HEK293 (cell line): ENCODE data around the gene NFKBIE.

Source experiments
- BCL11B ChIP-seq: fragments of 450-650 bp; formaldehyde crosslinking; IDR thresholded peaks from 2 replicates; pipeline ENCODE4 v1.5.1; 2016; ENCODE audit warnings: low read depth, missing biosample characterization, missing genetic modification characterization
- GLI4 ChIP-seq: fragments of 450-650 bp; formaldehyde crosslinking; IDR thresholded peaks from 2 replicates; pipeline ENCODE4 v1.5.1; 2016; ENCODE audit warnings: missing biosample characterization, missing genetic modification characterization
- GLIS2 ChIP-seq: fragments of 450-650 bp; formaldehyde crosslinking; IDR thresholded peaks from 2 replicates; pipeline ENCODE4 v1.5.1; 2016; ENCODE audit warnings: missing biosample characterization, missing genetic modification characterization
- IKZF3 ChIP-seq: fragments of 450-650 bp; IDR thresholded peaks from 2 replicates; pipeline ENCODE4 v1.5.0; 2018; ENCODE audit warnings: missing biosample characterization, mild to moderate bottlenecking, missing genetic modification characterization, moderate library complexity
- KLF16 ChIP-seq: fragments of 450-650 bp; formaldehyde crosslinking; IDR thresholded peaks from 2 replicates; pipeline ENCODE4 v1.5.1; 2017; ENCODE audit warnings: missing biosample characterization, missing genetic modification characterization
- OSR2 ChIP-seq: fragments of 450-650 bp; formaldehyde crosslinking; IDR thresholded peaks from 2 replicates; pipeline ENCODE4 v1.5.1; 2016; ENCODE audit warnings: missing biosample characterization, missing genetic modification characterization
- RBAK ChIP-seq: fragments of 450-650 bp; formaldehyde crosslinking; IDR thresholded peaks from 2 replicates; pipeline ENCODE4 v1.5.1; 2016; ENCODE audit warnings: missing biosample characterization, missing genetic modification characterization
- WT1 ChIP-seq: fragments of 450-650 bp; formaldehyde crosslinking; IDR thresholded peaks from 2 replicates; pipeline ENCODE4 v1.5.1; 2016; ENCODE audit warnings: missing biosample characterization, missing genetic modification characterization
- YY2 ChIP-seq: fragments of 450-650 bp; formaldehyde crosslinking; IDR thresholded peaks from 2 replicates; pipeline ENCODE4 v1.5.1; 2016; ENCODE audit warnings: missing biosample characterization, missing genetic modification characterization
- ZBTB8A ChIP-seq: fragments of 450-650 bp; formaldehyde crosslinking; IDR thresholded peaks from 2 replicates; pipeline ENCODE4 v1.5.1; 2016; ENCODE audit warnings: missing biosample characterization, missing genetic modification characterization
- ZNF121 ChIP-seq: fragments of 450-650 bp; formaldehyde crosslinking; IDR thresholded peaks from 2 replicates; pipeline ENCODE4 v1.5.1; 2016; ENCODE audit warnings: missing biosample characterization, missing genetic modification characterization
- ZNF132 ChIP-seq: fragments of 450-650 bp; formaldehyde crosslinking; IDR thresholded peaks from 2 replicates; pipeline ENCODE4 v1.5.1; 2017; ENCODE audit warnings: missing biosample characterization, missing genetic modification characterization, borderline replicate concordance
- ZNF169 ChIP-seq: fragments of 450-650 bp; formaldehyde crosslinking; IDR thresholded peaks from 2 replicates; pipeline ENCODE4 v1.5.1; 2016; ENCODE audit warnings: missing biosample characterization, missing genetic modification characterization
- ZNF174 ChIP-seq: fragments of 450-650 bp; formaldehyde crosslinking; IDR thresholded peaks from 2 replicates; pipeline ENCODE4 v1.5.0; 2017; ENCODE audit warnings: missing biosample characterization, mild to moderate bottlenecking, missing genetic modification characterization
- ZNF341 ChIP-seq: fragments of 450-650 bp; formaldehyde crosslinking; IDR thresholded peaks from 2 replicates; pipeline ENCODE4; 2016; ENCODE audit warnings: low read depth, missing biosample characterization, missing genetic modification characterization
- ZNF416 ChIP-seq: fragments of 450-650 bp; formaldehyde crosslinking; IDR thresholded peaks from 2 replicates; pipeline ENCODE4 v1.5.1; 2016; ENCODE audit warnings: missing biosample characterization, missing genetic modification characterization
- ZNF658 ChIP-seq: fragments of 450-650 bp; formaldehyde crosslinking; IDR thresholded peaks from 2 replicates; pipeline ENCODE4; 2016; ENCODE audit warnings: missing biosample characterization, missing genetic modification characterization
- ZNF664 ChIP-seq: fragments of 450-650 bp; formaldehyde crosslinking; IDR thresholded peaks from 2 replicates; pipeline ENCODE4 v1.5.1; 2016; ENCODE audit warnings: missing biosample characterization, missing genetic modification characterization
- ZNF791 ChIP-seq: fragments of 450-650 bp; formaldehyde crosslinking; IDR thresholded peaks from 2 replicates; pipeline ENCODE4 v1.5.1; 2016; ENCODE audit warnings: missing biosample characterization, missing genetic modification characterization
- ZXDB ChIP-seq: fragments of 450-650 bp; formaldehyde crosslinking; IDR thresholded peaks from 2 replicates; pipeline ENCODE4 v1.5.1; 2016; ENCODE audit warnings: missing biosample characterization, missing genetic modification characterization
- TF ChIP-seq, protein P1 (sequence below): fragments of 450-650 bp; formaldehyde crosslinking; IDR thresholded peaks from 2 replicates; pipeline ENCODE4 v1.5.1; 2016; ENCODE audit warnings: missing biosample characterization, missing genetic modification characterization
- TF ChIP-seq, protein P2 (sequence below): fragments of 450-650 bp; formaldehyde crosslinking; IDR thresholded peaks from 2 replicates; pipeline ENCODE4 v1.5.1; 2016; ENCODE audit warnings: missing biosample characterization, missing genetic modification characterization, borderline replicate concordance
- TF ChIP-seq, protein P3 (sequence below): fragments of 450-650 bp; formaldehyde crosslinking; IDR thresholded peaks from 2 replicates; pipeline ENCODE4 v1.5.1; 2017; ENCODE audit warnings: missing biosample characterization, missing genetic modification characterization

Gene NFKBIE

DNA sequence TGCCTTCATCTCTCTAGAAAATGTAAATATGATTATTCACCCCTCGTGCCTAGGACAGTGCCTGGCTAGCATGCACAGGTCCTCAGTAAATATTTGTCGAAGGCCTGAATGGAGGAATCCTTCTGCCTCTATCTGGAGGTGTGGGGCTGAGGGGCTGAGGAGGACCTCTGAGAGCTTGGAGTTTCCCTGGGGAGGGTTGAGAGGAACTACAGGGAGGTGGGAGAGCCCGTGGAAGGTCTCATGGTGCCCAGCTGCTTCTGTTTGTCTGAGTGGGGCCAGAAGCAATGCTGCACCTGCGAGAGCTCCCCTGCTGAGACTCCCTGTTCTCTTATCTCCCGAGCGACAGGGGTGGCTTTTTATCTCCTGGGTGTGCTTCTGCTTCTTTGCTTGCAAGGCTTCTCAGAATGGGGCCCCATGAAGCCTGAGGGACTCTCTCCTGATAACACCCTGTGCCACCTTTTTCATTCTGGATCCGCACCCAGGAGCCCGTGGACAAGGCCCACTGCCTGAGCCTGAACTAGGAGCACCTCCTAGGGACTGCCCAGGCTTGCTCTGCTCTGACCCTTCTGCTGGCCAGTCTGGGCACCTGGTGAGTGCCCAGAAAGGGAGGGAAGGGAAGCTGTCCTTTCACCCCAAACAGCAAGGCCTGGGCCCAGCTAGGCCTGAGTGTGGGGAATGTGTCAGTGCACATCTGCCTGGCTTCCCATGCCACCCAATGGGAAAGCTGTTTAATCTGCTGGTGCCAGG lies 39.6 kb downstream of the NFKBIE start (continued):
- TF ChIP-seq ZBTB8A (tag by site-specific recombination) (peak; percentile 60), ZNF664 (tag by site-specific recombination) (no peak), GLIS2 (tag by site-specific recombination) (peak; percentile 23; the same call in 1 of the 2 replicates), ZNF169 (tag by site-specific recombination) (no peak), ZNF341 (tag by site-specific recombination) (peak; percentile 63), KLF16 (tag by site-specific recombination) (no peak), ZNF791 (no peak), RBAK (tag by site-specific recombination) (no peak), IKZF3 (tag by site-specific recombination) (0 out of 2 replicates have a peak, but pooled peaks have one; percentile 6), ZNF658 (tag by site-specific recombination) (no peak), ZNF174 (no peak), GLI4 (tag by site-specific recombination) (no peak), ZNF416 (no peak), WT1 (tag by site-specific recombination) (no peak), OSR2 (peak; percentile 87), ZXDB (tag by site-specific recombination) (no peak), YY2 (tag by site-specific recombination) (no peak), ZNF132 (no peak), BCL11B (tag by site-specific recombination) (no peak), ZNF121 (tag by site-specific recombination) (no peak)
- TF ChIP-seq, protein P1, sequence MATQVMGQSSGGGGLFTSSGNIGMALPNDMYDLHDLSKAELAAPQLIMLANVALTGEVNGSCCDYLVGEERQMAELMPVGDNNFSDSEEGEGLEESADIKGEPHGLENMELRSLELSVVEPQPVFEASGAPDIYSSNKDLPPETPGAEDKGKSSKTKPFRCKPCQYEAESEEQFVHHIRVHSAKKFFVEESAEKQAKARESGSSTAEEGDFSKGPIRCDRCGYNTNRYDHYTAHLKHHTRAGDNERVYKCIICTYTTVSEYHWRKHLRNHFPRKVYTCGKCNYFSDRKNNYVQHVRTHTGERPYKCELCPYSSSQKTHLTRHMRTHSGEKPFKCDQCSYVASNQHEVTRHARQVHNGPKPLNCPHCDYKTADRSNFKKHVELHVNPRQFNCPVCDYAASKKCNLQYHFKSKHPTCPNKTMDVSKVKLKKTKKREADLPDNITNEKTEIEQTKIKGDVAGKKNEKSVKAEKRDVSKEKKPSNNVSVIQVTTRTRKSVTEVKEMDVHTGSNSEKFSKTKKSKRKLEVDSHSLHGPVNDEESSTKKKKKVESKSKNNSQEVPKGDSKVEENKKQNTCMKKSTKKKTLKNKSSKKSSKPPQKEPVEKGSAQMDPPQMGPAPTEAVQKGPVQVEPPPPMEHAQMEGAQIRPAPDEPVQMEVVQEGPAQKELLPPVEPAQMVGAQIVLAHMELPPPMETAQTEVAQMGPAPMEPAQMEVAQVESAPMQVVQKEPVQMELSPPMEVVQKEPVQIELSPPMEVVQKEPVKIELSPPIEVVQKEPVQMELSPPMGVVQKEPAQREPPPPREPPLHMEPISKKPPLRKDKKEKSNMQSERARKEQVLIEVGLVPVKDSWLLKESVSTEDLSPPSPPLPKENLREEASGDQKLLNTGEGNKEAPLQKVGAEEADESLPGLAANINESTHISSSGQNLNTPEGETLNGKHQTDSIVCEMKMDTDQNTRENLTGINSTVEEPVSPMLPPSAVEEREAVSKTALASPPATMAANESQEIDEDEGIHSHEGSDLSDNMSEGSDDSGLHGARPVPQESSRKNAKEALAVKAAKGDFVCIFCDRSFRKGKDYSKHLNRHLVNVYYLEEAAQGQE (tag by site-specific recombination), result no peak
- TF ChIP-seq, protein P2, sequence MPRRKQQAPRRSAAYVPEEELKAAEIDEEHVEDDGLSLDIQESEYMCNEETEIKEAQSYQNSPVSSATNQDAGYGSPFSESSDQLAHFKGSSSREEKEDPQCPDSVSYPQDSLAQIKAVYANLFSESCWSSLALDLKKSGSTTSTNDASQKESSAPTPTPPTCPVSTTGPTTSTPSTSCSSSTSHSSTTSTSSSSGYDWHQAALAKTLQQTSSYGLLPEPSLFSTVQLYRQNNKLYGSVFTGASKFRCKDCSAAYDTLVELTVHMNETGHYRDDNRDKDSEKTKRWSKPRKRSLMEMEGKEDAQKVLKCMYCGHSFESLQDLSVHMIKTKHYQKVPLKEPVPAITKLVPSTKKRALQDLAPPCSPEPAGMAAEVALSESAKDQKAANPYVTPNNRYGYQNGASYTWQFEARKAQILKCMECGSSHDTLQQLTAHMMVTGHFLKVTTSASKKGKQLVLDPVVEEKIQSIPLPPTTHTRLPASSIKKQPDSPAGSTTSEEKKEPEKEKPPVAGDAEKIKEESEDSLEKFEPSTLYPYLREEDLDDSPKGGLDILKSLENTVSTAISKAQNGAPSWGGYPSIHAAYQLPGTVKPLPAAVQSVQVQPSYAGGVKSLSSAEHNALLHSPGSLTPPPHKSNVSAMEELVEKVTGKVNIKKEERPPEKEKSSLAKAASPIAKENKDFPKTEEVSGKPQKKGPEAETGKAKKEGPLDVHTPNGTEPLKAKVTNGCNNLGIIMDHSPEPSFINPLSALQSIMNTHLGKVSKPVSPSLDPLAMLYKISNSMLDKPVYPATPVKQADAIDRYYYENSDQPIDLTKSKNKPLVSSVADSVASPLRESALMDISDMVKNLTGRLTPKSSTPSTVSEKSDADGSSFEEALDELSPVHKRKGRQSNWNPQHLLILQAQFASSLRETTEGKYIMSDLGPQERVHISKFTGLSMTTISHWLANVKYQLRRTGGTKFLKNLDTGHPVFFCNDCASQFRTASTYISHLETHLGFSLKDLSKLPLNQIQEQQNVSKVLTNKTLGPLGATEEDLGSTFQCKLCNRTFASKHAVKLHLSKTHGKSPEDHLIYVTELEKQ, result no peak
- TF ChIP-seq, protein P3, sequence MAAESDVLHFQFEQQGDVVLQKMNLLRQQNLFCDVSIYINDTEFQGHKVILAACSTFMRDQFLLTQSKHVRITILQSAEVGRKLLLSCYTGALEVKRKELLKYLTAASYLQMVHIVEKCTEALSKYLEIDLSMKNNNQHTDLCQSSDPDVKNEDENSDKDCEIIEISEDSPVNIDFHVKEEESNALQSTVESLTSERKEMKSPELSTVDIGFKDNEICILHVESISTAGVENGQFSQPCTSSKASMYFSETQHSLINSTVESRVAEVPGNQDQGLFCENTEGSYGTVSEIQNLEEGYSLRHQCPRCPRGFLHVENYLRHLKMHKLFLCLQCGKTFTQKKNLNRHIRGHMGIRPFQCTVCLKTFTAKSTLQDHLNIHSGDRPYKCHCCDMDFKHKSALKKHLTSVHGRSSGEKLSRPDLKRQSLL (tag by site-specific recombination), result no peak
